MG63 (cell line): Measurements from ENCODE around the gene MBNL1. TPM values are rescaled to one million over a fixed set of nuclear protein-coding genes. Genes with fewer than 3 reads are reported as not detected.
"Not testable (repeated sequence)": the region's sequence is repeated elsewhere in the genome, so short reads cannot be mapped to it uniquely, and the experiment has no call there.

Experiments used
- DNase-seq: peaks from one replicate; pipeline ENCODE4 v3.0.0-alpha.2; 2020
- H3K27me3 ChIP-seq: fragments of 250-450 bp; sonication (Bioruptor Pico); 2 replicates; pipeline ENCODE4 v1.5.1; 2020; ENCODE audit warnings: mild to moderate bottlenecking, moderate library complexity
- H3K36me3 ChIP-seq: fragments of 250-450 bp; sonication (Bioruptor Pico); 2 replicates; pipeline ENCODE4 v1.5.1; 2020; ENCODE audit warnings: mild to moderate bottlenecking, moderate library complexity
- H3K4me3 ChIP-seq: fragments of 250-450 bp; sonication (Bioruptor Pico); 2 replicates; pipeline ENCODE4 v1.5.1; 2020; ENCODE audit warnings: mild to moderate bottlenecking, moderate library complexity
- H3K9me3 ChIP-seq: fragments of 250-450 bp; sonication (Bioruptor Pico); 2 replicates; pipeline ENCODE4 v1.5.1; 2020; ENCODE audit warnings: mild to moderate bottlenecking, moderate library complexity
- total RNA-seq: library from RNA; depleted of rRNA; stranded (reverse); fragments of >200 nt; shearing (Covaris generic); gene quantifications from 2 replicates; pipeline ENCODE4 v1.2.3, GENCODE V29; 2014; ENCODE audit warnings: low replicate concordance

The MBNL1 gene
- total RNA-seq, 1 experiment from 2014 or later: 171 TPM

DNA sequence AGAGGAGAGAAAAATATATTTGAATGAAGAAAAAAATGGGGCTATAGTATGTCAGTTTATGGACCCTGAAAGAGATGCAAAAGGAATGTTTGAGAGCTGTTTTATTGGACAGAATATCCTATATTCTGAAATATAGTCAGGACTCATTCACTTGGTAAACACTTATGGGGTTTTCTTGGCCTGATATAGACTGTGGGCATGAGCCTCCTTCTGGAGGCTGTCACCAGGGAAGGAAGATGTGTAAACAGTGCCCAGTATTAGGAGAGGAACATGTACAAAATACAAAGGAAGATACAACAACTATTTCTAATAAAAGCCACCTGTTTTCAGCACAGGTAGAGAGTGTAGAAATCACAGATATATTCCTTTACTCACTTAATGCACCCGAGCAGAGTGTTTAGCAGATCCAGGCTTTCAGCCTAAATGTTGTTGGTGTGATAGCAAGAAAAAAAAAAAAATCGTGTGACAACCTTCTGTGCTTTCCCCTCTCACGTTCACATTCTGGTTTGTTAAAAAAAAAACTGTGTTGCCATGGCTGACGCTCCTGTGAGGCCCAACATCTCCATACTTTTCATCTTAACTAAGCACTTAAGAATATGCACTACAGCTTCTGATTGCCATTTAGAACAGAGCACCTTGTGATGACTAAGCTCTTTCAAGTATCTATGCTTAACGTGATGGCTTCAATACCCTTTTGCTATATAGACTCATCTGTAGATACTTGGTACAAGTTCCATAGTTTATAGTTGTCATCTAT, 134.1 kb downstream of the MBNL1 start:
- no peak for DNase-seq
- H3K4me3 ChIP-seq: no peak overlapping the region
- H3K36me3 ChIP-seq: peaks cover 23% of the 10 kb centered on the region
- no peaks in the 10 kb centered on the region for H3K27me3 ChIP-seq
- no peaks in the 10 kb centered on the region for H3K9me3 ChIP-seq

GRCh38 chr3:152403632-152404066, 134.9 kb downstream of the MBNL1 start:
- DNase-seq: no peak
- H3K36me3 ChIP-seq: peaks cover 23% of the 10 kb centered on the region
- no peaks in the 10 kb centered on the region for H3K9me3 ChIP-seq
- H3K27me3 ChIP-seq: no peaks in the 10 kb centered on the region
- no peak overlapping the region for H3K4me3 ChIP-seq

DNA sequence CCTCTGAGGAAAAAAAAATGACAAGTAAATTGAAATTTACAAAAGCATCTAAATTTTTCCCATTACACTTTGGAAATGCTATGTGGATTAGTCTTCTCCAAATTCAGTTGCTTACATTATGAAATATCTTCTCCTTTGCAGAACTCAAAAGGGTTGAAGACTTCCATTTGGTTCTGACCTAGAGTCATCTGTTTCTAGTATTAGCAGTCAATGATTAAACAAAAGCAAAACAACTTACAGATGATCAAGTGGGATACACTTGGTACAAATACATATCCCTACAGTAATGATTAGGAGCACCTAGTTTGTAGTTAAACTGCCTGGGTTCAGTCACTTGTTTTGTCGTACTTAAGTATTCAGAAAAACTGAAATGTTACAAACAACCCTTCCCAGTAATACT, 136.2 kb downstream of the MBNL1 start:
- H3K36me3 ChIP-seq: peaks cover 20% of the 10 kb centered on the region
- no peak for DNase-seq
- H3K4me3 ChIP-seq: no peak overlapping the region
- H3K27me3 ChIP-seq: no peaks in the 10 kb centered on the region
- H3K9me3 ChIP-seq: no peaks in the 10 kb centered on the region

DNA sequence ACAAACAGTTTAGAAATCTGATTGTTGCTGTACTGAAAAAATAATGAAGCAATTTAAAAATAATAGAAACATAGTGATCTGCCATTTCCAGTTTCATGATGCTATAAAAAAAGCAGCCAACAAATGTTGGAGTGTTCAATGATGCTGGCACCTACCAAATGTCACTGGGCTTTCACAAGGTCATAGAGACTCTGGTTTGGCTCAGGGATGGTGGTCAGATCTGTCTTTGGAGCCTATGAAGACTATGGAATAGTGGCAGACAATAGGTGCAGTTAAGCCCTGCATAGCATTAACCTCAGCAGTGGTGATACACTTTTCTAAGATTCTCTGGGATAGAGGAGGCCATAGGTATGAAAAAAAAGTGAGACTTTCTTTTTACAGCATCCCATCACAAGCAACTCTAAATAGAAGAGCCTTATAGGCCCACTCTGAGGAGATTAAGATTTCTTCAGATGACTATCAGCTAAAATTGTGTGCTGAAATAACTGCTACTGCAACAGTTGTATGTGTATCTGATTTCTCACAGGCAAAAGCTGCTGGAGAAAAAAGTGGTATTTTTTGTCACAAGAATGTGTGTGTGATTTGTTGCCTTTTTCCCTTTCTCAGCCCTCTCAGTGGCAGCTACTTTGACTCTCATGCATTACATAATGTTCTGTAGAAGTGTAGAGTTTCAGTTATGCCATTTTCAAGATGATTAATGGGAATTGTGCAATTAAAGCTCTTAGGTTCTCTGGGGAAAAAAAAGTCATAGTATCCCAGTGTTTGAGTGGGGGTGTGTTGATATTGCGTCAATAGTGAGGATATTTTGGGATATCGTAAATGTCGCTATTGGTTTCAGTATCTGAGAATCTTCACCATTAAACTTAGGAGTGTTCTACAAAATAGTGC, 137.4 kb downstream of the MBNL1 start:
- no peak overlapping the region for H3K4me3 ChIP-seq
- DNase-seq: no peak
- no peaks in the 10 kb centered on the region for H3K27me3 ChIP-seq
- H3K36me3 ChIP-seq: peaks cover 20% of the 10 kb centered on the region
- H3K9me3 ChIP-seq: no peaks in the 10 kb centered on the region

DNA sequence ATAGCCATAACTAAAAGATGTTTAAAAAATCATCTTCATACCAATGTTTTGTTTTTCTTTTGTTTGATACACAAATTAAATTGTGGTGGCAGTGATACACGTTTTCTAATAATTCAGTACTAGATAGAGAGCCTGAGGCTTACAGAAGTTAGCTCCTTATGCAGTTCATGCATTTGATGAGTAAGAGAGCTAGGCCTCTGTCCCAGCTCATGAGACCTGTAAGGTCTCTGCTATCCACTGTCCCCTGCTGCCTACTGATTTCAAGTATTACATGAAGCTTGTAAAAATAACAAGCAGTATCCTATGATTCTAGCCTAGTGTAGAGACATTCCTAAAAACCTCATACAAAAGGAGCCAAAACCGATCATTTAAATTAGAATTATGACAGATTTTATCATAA, 144.5 kb downstream of the MBNL1 start:
- no peak for DNase-seq
- Histone ChIP-seq H3K9me3 (no peaks in the 10 kb centered on the region), H3K4me3 (no peak overlapping the region), H3K36me3 (peaks cover 51% of the 10 kb centered on the region), H3K27me3 (no peaks in the 10 kb centered on the region)

GRCh38 chr3:152416808-152417580, 148.3 kb downstream of the MBNL1 start:
- Histone ChIP-seq H3K36me3 (peaks cover 83% of the 10 kb centered on the region), H3K27me3 (no peaks in the 10 kb centered on the region), H3K9me3 (no peaks in the 10 kb centered on the region; the same call in 1 of the 2 replicates), H3K4me3 (no peak overlapping the region)
- no peak for DNase-seq

- DNase-seq: no peak
- Histone ChIP-seq H3K36me3 (peaks cover 93% of the 10 kb centered on the region), H3K9me3 (no peaks in the 10 kb centered on the region; the same call in 1 of the 2 replicates), H3K4me3 (no peak overlapping the region), H3K27me3 (no peaks in the 10 kb centered on the region)
Measured at GRCh38 chr3:152419748-152420147, 151.0 kb downstream of the MBNL1 start.

GRCh38 chr3:152421162-152421561, 152.4 kb downstream of the MBNL1 start:
- H3K36me3 ChIP-seq: peaks cover 83% of the 10 kb centered on the region
- no peaks in the 10 kb centered on the region for H3K27me3 ChIP-seq

DNA sequence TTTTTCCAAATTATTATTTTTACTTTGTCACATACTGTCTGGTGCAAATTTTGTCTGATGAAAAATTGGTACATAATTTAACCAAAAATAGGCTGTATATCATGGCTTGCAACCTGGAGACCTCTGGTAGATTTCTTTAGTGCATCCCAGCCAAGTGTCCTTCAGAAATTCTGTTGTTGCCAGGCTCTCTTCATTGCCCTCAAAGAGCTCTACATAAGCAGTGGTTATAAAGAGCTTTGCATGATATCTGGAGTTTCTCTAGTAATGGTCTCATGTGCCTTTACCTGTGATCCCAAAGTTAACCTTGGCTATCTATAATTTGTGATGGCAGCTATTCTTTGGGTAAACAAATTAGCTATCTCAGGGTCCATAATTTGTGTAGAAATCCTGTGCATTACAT, 157.7 kb downstream of the MBNL1 start:
- Histone ChIP-seq H3K4me3 (no peak overlapping the region), H3K36me3 (peaks cover 58% of the 10 kb centered on the region), H3K9me3 (no peaks in the 10 kb centered on the region; the same call in 1 of the 2 replicates), H3K27me3 (no peaks in the 10 kb centered on the region)
- no peak for DNase-seq

More at GRCh38 chr3:152421162-152421561, 152.4 kb downstream of the MBNL1 start:
- H3K9me3 ChIP-seq: no peaks in the 10 kb centered on the region; the same call in 1 of the 2 replicates
- no peak for DNase-seq
- H3K4me3 ChIP-seq: no peak overlapping the region

DNA sequence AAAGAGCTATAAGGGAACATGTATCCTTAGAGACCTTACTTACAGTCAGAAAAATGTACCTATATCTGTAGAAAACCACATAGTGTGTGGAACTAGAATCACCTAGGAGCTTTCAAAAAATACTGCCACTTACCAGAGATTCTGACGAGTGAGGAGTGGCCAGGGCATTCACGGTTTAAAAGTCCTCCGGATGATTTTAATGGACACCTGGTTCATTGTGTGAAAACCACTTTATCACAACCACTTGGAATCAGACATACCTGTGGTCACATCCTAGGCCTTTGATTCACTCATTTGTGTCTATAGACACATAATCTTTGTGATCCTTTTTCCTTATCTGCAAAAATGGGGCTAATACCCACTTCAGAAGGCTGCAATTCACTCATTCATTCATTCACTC, 159.8 kb downstream of the MBNL1 start:
- DNase-seq: no peak

DNA sequence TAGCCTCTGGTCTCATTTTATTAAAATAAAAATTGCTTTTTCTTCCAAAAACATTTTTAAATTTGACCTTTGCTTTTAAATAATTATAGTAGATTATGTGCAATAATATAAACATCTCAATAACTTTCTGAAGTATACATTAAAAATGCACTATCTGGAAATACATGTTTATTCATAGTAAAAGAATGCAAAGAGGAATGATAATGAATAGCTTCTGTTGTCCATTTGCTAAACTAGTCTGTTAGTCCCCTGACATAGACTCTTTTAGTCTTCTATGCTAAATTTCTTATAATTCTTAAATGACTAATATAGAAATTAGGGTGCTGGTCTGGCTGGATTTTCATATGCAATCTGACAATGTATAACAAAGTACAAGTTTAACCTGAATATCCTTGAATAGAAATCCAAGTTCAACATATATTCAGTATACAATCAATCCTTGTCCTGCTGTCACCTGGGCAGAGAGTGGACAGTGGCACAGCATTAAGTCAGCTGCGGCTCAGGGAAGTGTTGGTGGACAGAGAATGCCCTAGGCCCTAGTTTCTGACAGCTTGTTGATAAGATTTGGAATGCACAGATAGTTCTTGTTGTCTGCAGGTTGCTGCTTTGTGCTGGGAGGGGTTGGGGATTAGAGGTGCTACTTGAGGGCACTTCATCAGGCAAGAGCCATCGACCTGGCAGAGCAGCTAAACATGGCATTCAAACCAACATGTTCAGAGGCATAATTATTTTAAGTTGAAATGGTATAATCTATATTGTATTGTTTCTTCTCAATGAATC, 161.7 kb downstream of the MBNL1 start:
- Histone ChIP-seq H3K4me3 (no peak overlapping the region), H3K27me3 (no peaks in the 10 kb centered on the region), H3K36me3 (peaks cover 59% of the 10 kb centered on the region), H3K9me3 (peaks cover 4% of the 10 kb centered on the region; the same call in 1 of the 2 replicates)
- DNase-seq: no peak

More for the DNA sequence above, 159.8 kb downstream of the MBNL1 start:
- H3K9me3 ChIP-seq: no peaks in the 10 kb centered on the region
- no peak overlapping the region for H3K4me3 ChIP-seq
- H3K36me3 ChIP-seq: peaks cover 52% of the 10 kb centered on the region
- no peaks in the 10 kb centered on the region for H3K27me3 ChIP-seq

DNA sequence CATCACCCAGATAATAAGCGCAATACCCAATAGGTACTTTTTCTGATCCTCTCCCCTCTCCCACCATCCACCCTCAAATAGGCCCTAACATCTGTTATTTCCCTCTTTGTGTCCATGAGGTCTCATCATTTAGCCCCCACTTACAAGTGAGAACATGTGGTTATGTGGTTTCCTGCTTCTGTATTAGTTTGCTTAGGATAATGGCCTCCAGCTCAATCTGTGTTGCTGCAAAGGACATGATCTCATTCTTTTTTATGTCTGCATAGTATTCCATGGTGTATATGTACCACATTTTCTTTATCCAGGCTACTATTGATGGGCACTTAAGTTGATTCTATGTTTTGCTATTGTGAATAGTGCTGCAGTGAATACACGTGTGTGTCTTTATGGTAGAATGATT, 165.4 kb downstream of the MBNL1 start:
- DNase-seq: no peak
- Histone ChIP-seq H3K36me3 (peaks cover 69% of the 10 kb centered on the region), H3K4me3 (no peak overlapping the region), H3K9me3 (peaks cover 4% of the 10 kb centered on the region; the same call in 1 of the 2 replicates), H3K27me3 (no peaks in the 10 kb centered on the region)

- not testable (repeated sequence) for H3K9me3 ChIP-seq, DNase-seq, H3K4me3 ChIP-seq, H3K27me3 ChIP-seq
- H3K36me3 ChIP-seq: peaks cover 69% of the 10 kb centered on the region
Measured at GRCh38 chr3:152435210-152435609, 166.5 kb downstream of the MBNL1 start.

GRCh38 chr3:152436707-152437590, 168.2 kb downstream of the MBNL1 start:
- no peak for DNase-seq

DNA sequence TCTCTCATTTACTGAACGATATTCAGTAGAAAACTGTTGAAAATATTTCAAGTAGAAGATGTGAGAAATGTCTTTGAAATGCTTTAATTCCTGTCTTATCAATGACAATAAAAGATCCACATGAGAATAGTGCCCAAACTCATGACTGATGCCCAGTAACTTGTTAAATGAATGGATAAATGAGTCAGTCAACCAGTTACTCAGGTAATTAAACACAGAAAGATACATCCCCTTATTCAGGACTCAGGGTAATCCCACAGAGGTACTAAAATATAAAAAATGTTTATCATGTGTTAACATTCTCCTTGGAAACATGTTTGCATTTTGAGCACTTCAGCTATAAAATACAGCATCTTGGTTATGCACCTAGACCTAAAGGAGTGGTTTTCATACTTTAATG, 169.5 kb downstream of the MBNL1 start:
- Histone ChIP-seq H3K27me3 (no peaks in the 10 kb centered on the region), H3K36me3 (peaks cover 68% of the 10 kb centered on the region), H3K4me3 (no peak overlapping the region), H3K9me3 (peaks cover 4% of the 10 kb centered on the region; the same call in 1 of the 2 replicates)
- DNase-seq: no peak

More at GRCh38 chr3:152436707-152437590, 168.2 kb downstream of the MBNL1 start:
- no peak overlapping the region for H3K4me3 ChIP-seq
- peaks cover 4% of the 10 kb centered on the region; the same call in 1 of the 2 replicates for H3K9me3 ChIP-seq
- no peaks in the 10 kb centered on the region for H3K27me3 ChIP-seq
- peaks cover 74% of the 10 kb centered on the region for H3K36me3 ChIP-seq
